Amygdala (tissue), 56 donors: Measurements from ENCODE around the gene PCA3.
A peak's percentile ranks its signal among the peaks of the same experiment; 100 is the strongest.

Experiments used
- DNase-seq, 56 donors: peaks; one replicate each; lab custom pipeline; 2025; lab: John Stamatoyannopoulos, UW

Gene PCA3

DNA sequence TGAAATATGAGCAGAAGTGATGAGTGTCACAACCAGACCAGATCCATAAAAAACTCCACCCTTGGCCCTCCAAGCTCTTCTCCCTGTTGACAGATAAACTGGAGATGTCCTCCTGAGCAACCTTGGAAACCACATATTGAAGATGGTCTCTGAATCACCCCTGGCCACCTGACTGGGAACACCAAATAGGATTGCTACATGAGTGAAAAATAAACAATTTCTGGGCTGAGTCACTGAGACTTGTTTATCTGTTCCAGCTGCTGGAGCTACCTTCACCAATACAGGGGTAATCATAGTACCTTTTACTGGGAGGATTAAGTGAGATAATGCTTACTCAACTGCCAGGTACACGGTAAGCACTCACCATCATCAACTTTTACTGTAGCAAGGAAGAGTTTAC, 53.3 kb downstream of the PCA3 start:
- no peak for DNase-seq

DNA sequence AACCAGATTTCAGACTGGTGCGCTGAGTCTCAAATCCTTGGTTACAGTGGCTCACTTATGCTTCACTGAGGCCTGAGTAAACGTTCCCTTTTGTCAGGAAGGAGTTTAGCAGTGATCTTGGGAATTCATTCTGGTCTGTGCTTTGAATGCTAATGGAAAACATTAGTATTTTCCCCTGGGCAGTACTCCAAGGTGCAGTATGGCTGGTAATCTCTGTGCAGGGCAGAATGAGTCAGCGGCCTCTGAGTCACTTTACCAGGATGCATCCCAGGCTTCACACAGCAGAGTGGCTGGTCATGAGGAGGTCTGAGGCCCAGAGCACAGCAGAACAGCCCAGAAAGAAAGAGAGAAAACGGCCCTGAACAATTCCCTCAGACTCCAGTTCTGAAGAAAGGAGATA, 54.0 kb downstream of the PCA3 start:
- peak in 44 of 56 donors; percentile 2 to 83 (median 36) for DNase-seq

DNA sequence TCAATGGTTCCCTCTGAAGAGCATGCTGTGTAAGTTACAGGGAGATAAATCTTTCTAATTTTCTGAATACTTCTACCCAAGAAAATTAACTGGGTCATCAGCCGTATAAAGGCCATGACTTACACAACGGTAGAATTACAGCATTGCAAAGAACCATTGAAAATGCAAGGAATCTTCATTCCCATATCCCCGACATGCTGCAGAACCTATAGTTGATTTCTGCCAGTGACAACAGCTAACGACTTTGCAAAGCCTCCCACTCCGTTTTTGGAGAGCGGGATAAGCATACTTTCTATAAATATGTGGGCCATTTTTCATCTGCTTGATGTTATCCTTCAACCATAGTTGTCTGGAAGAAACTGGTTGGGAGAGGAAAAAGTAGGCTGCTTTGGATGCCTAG, 56.2 kb downstream of the PCA3 start:
- DNase-seq = no peak

DNA sequence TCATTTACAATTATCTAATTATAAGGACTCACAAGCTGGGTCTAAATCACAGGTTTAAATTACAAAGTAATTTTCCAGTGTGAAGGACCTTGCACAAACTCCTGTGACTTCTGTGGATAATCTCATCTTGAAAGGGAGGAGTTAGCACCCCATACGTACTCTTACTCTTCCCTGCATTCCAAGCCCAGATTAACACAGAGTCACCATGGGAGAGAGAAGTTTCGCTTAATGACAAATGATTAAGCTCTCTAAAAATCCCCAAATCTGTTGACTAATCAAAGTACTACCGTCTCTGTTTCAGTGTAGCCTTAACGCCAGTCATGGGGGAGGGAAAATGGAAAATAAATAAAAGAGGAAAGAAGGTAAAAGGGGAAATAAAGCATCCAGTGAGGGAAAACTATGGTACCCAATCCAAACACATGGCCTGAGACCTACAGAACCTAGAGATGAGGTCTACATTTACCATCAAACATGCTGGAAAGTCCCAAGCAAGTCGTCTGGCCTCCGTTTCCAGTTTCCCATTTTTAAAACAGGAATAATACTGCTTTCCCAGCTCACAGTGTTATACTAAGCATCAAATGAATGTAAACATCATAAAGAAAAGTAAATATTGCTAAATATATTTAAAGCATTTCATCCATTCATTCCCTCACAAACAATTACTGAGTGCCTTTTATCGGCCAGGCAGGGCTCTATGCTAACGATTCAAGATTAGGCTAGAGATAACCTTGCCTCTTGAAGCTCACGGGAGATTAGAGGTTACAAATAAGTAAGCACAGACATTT, 63.2 kb downstream of the PCA3 start:
- DNase-seq = no peak

DNA sequence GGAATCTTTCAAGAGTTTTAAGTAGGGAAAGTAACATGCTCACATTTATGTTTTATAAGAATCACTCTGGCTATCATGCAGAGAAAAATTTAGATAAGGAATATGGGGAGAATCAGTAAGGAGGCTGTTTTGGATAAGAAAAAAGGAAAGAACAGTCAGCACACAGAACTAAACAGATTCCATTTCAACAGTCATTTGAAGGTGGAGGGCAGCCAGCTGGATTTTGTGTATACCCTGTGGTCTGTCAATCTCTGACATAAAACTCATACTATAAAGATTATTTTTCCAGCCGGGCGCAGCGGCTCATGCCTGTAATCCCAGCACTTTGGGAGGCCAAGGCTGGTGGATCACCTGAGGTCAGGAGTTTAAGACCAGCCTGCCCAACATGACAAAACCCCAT, 64.2 kb downstream of the PCA3 start:
- DNase-seq = no peak

DNA sequence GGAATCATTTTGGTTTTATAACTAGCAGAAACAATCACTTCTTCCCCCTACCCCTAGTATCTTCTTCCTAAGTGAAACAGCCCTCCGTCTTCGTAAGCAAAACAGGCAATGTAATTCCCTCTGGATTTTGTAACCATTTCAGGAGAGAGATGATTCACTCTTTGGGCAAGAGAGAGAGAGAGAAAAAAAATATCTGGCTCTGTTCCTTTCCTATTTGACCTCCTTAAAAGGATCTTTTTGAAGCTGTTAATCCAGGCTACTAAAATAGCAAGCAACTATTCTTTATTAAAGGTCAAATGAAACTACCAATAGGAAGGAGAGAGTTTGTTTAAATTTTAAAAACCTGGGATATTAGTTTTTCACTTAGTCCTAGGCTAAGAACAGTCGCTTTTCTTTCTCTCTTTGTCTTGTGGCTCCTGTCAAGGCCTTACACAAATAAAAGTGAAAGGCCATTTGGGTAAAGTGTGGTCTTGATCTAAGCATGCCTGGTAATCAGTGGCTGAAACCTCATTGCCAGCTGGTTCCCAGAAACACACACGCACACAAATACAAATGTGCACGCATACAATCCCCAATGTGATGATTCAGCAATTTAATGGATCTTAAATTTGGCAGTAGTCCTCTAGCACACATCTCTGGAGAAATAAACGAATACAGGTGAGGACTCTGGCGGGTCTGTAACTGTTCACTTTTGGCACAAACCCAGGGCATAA, 71.5 kb downstream of the PCA3 start:
- no peak for DNase-seq
